Adrenal gland (tissue), 12 donors: ENCODE data around the gene HEY2. TPM values are rescaled to one million over a fixed set of nuclear protein-coding genes. Genes with fewer than 3 reads are reported as not detected.
A peak's percentile ranks its signal among the peaks of the same experiment; 100 is the strongest.
"Not testable (repeated sequence)": the region's sequence is repeated elsewhere in the genome, so short reads cannot be mapped to it uniquely, and the experiment has no call there.

Source experiments
- DNase-seq, 7 donors: peaks; one replicate each; pipeline ENCODE4 v3.0.0-alpha.2; 2019 to 2020
- H3K27ac ChIP-seq, 5 donors: fragments of 200-600 bp; sonication (generic) in 4 of 5; 1 replicate in 3 of 5; 2 replicates in 2 of 5; pipeline versions ENCODE4 v1.5.1 to v1.8.0; 2016 to 2020; ENCODE audit warnings: mild to moderate bottlenecking in 1 of 5
- H3K27me3 ChIP-seq: fragments of 200-600 bp; 2 replicates; pipeline ENCODE4 v1.8.0; 2021
- H3K36me3 ChIP-seq, 2 donors: fragments of 200-600 bp; replicated peaks in 1 of 2; 1 replicate in 1 of 2; 2 replicates in 1 of 2; pipeline versions ENCODE4 v1.5.1 to v1.8.0; 2018 to 2022
- H3K4me1 ChIP-seq, 2 donors: fragments of 200-600 bp; replicated peaks in 1 of 2; 1 replicate in 1 of 2; 2 replicates in 1 of 2; pipeline versions ENCODE4 v1.5.1 to v1.8.0; 2018 to 2021
- H3K4me3 ChIP-seq, 4 donors: fragments of 200-600 bp; sonication (generic) in 3 of 4; one replicate each; pipeline ENCODE4 v1.5.1; 2016 to 2018
- H3K9me3 ChIP-seq, 3 donors: fragments of 200-600 bp; sonication (generic) in 1 of 3; replicated peaks in 1 of 3; 1 replicate in 2 of 3; 2 replicates in 1 of 3; pipeline versions ENCODE4 v1.5.1 to v1.8.0; 2016 to 2021
- CTCF ChIP-seq, 6 experiments: fragments of 450-650 bp in 4 of 6; fragments of 200-600 bp in 2 of 6; sonication (generic) in 1 of 6; IDR thresholded peaks; 1 replicate in 5 of 6; 2 replicates in 1 of 6; pipeline versions ENCODE4 v1.5.1 to v1.8.0; 2016 to 2021; ENCODE audit warnings: antibody characterized with exemption in 6 of 6, mild to moderate bottlenecking in 2 of 6, moderate library complexity in 1 of 6
- POLR2A ChIP-seq, 2 donors: fragments of 450-650 bp; IDR thresholded peaks; one replicate each; pipeline ENCODE4 v1.6.1; 2017; ENCODE audit warnings: antibody characterized with exemption in 2 of 2, mild to moderate bottlenecking in 2 of 2, moderate library complexity in 1 of 2
- WGBS, 4 donors: extraction: QIAGEN DNeasy Blood & Tissue Kit in 2 of 4; methylation state at CpG; one replicate each; pipeline versions ENCODE4 v1.1.5 to v1.1.7; 2013 to 2017; 5-methylcytosine and 5-hydroxymethylcytosine counted together
- intact Hi-C, 2 donors: fragments of 100-400 bp; cut with DNase I; formaldehyde crosslinking; loops; one replicate each; pipeline versions ENCODE4 v1.14.1 to v1.15.0; 2022 to 2023
- polyA plus RNA-seq, 3 donors: library from polyadenylated mRNA; stranded (reverse); fragments of 200-250 nt in 2 of 3; fragments of 350-450 nt in 1 of 3; fragmentation: Illumina TruSeq in 1 of 3; extraction: RNeasy Lipid Tissue Mini Kit (QIAGEN cat#74804) in 1 of 3; gene quantifications; one replicate each; pipeline ENCODE4 v1.2.3, GENCODE V29; 2013 to 2014
- total RNA-seq, 9 donors: library from RNA; depleted of rRNA in 4 of 9; stranded (reverse); fragments of >200 nt in 4 of 9; fragments of 120-200 nt in 1 of 9; fragmentation: NEBNext Ultra II Directional in 1 of 9; extraction: Animal tissue kit (Norgen Biotek cat#: 25700) in 1 of 9; gene quantifications; one replicate each; pipeline versions ENCODE4 v1.1.0 to v1.2.4, GENCODE V29; 2013 to 2023
- donor health status: healthy with polysubstance abuse.
- donor health status: Bipolar disorder and iron deficiency.
- donor health status: DM: yes; HTN: yes; CAD: no.
- donor health status: DM: no; HTN: no; CAD: no.
- donor health status: DM: no; HTN: no; CAD: no.
- donor health status: DM: yes; HTN: yes; CAD: no.

The HEY2 gene
- total and polyA plus RNA-seq, 12 donors: 0.46 to 2.1 (median 1.2) TPM; not detected in 1

DNA sequence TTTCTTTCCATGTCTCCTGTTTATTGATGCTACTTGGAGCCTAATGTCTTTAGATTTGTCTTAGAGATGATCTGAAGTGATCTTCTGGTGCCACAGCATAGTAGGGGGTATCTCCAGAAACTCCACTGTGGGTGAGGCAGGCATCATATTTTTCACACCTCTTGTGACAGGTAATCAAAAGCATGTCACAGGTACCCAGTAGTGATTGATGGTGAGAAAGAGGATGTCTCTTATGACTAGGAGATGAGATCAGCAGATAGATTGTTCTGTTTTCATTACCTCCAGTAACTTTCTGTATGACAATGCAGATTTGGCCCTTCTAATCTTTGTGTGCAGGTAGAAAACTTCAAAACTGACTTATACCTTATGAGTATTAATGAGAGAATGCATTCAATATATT, 54.8 kb downstream of the HEY2 start:
- no peak for DNase-seq
- Histone ChIP-seq H3K27me3 (no peaks in the 10 kb centered on the region), H3K4me1 (peaks cover 26 to 52% of the 10 kb centered on the region in 2 donors), H3K27ac (no peak overlapping the region), H3K36me3 (no peaks in the 10 kb centered on the region), H3K9me3 (no peaks in the 10 kb centered on the region), H3K4me3 (no peak overlapping the region)
- TF ChIP-seq CTCF (IDR thresholded peaks at IDR 0.05): no peak
- TF ChIP-seq POLR2A (IDR thresholded peaks at IDR 0.05): no peak
- intact Hi-C loops: no loop called here

DNA sequence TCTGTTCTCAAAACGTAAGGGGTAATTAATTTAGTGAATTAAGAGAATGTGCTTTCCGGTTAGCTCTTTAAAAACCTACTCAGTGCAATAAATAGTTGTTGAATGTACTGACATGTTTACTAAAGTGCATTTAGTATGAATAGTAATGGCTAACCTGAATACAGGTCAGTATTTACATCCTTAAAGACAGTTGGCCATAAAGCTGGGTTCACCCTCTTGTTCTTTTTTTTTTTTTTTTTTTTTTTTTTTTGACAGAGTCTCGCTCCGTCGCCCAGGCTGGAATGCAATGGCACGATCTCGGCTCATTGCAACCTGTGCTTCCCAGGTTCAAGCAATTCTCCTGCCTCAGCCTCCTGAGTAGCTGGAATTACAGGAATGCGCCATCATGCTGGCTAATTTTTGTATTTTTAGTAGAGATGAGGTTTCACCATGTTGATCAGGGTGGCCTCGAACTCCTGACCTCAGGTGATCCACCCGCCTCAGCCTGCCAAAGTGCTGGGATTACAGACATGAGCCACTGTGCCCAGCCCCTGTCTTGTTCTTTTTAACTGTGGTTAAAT, 55.5 kb downstream of the HEY2 start:
- H3K4me3 ChIP-seq, intact Hi-C loops, H3K27ac ChIP-seq, H3K36me3 ChIP-seq, H3K27me3 ChIP-seq, H3K9me3 ChIP-seq, DNase-seq: not testable (repeated sequence)
- peaks cover 26 to 52% of the 10 kb centered on the region in 2 donors for H3K4me1 ChIP-seq
- WGBS, 4 donors: 86 to 90% (median 87%) methylated on average over 10 of the region's 10 CpGs

GRCh38 chr6:125806813-125807212, 57.4 kb downstream of the HEY2 start:
- Histone ChIP-seq H3K4me1 (peaks cover 28 to 68% of the 10 kb centered on the region in 2 donors), H3K27me3 (no peaks in the 10 kb centered on the region), H3K27ac (no peak overlapping the region), H3K9me3 (no peaks in the 10 kb centered on the region), H3K4me3 (no peak overlapping the region), H3K36me3 (no peaks in the 10 kb centered on the region)
- TF ChIP-seq CTCF (IDR thresholded peaks at IDR 0.05) (no peak), POLR2A (IDR thresholded peaks at IDR 0.05) (no peak)
- no peak for DNase-seq
- intact Hi-C loops: no loop called here
- WGBS, 4 donors: 80 to 91% (median 85%) methylated on average over 4 of the region's 4 CpGs

- peaks cover 33 to 72% of the 10 kb centered on the region in 2 donors for H3K4me1 ChIP-seq
Measured at GRCh38 chr6:125807293-125807692, 57.9 kb downstream of the HEY2 start.

More at GRCh38 chr6:125807293-125807692, 57.9 kb downstream of the HEY2 start:
- no peaks in the 10 kb centered on the region for H3K9me3 ChIP-seq
- no peak for DNase-seq
- TF ChIP-seq CTCF (IDR thresholded peaks at IDR 0.05) (no peak), POLR2A (IDR thresholded peaks at IDR 0.05) (no peak)
- 77 to 93% (median 87%) methylated on average over 4 of the region's 4 CpGs for WGBS, 4 donors
- H3K4me3 ChIP-seq: no peak overlapping the region
- peak overlapping the region in 1 of 5 donors; percentile 16 for H3K27ac ChIP-seq
- no peaks in the 10 kb centered on the region for H3K36me3 ChIP-seq
- intact Hi-C loops: no loop called here
- no peaks in the 10 kb centered on the region for H3K27me3 ChIP-seq
